CD14-positive monocyte (primary cell): ENCODE results near the gene IL31RA. TPM values are rescaled to one million over a fixed set of nuclear protein-coding genes. Genes with fewer than 3 reads are reported as not detected.

Source experiments
- DNase-seq, 3 donors: peaks; one replicate each; pipeline ENCODE4 v3.0.0-alpha.2; 2011 to 2022
- H2AFZ ChIP-seq: 2 replicates; pipeline ENCODE4 v1.6.0; 2012; ENCODE audit warnings: mild to moderate bottlenecking, low read depth, low read length, inconsistent platforms; ENCODE audit not compliant: insufficient read depth, poor library complexity, severe bottlenecking
- H3K27ac ChIP-seq, 2 donors: 1 replicate in 1 of 2; 2 replicates in 1 of 2; pipeline ENCODE4 v1.5.1; 2012 to 2013; ENCODE audit warnings: low read length in 2 of 2, control low read depth in 1 of 2, inconsistent platforms in 1 of 2, low read depth in 1 of 2, mild to moderate bottlenecking in 1 of 2
- H3K27me3 ChIP-seq, 2 donors: one replicate each; pipeline versions ENCODE4 v1.6.0 to v1.6.1; 2011 to 2013; ENCODE audit warnings: low read length in 2 of 2; ENCODE audit not compliant: control insufficient read depth in 2 of 2, insufficient read depth in 2 of 2
- H3K36me3 ChIP-seq, 2 donors: replicated peaks in 1 of 2; 1 replicate in 1 of 2; 2 replicates in 1 of 2; pipeline versions ENCODE4 v1.5.1 to v1.6.1; 2012 to 2013; ENCODE audit warnings: low read length in 2 of 2, control low read depth in 1 of 2, inconsistent platforms in 1 of 2, mild to moderate bottlenecking in 1 of 2; ENCODE audit not compliant: insufficient read depth in 2 of 2, control insufficient read depth in 1 of 2
- H3K4me1 ChIP-seq, 2 donors: 1 replicate in 1 of 2; 2 replicates in 1 of 2; pipeline versions ENCODE4 v1.5.1 to v1.6.1; 2012 to 2013; ENCODE audit warnings: low read length in 2 of 2, control low read depth in 1 of 2, inconsistent platforms in 1 of 2, mild to moderate bottlenecking in 1 of 2, moderate library complexity in 1 of 2; ENCODE audit not compliant: insufficient read depth in 2 of 2, control insufficient read depth in 1 of 2
- H3K4me2 ChIP-seq: replicated peaks from 2 replicates; pipeline ENCODE3; 2012; ENCODE audit warnings: low read length, moderate library complexity, mild to moderate bottlenecking; ENCODE audit not compliant: poor library complexity, severe bottlenecking; ENCODE audit errors: extremely low read depth
- H3K4me3 ChIP-seq, 3 experiments: fragments of 200-600 bp in 1 of 3; sonication (generic) in 1 of 3; replicated peaks in 1 of 3; 1 replicate in 2 of 3; 2 replicates in 1 of 3; pipeline ENCODE4 v1.5.1; 2011 to 2013; ENCODE audit warnings: low read length in 3 of 3, mild to moderate bottlenecking in 3 of 3, control low read depth in 2 of 3, low read depth in 2 of 3, inconsistent platforms in 1 of 3, moderate library complexity in 1 of 3
- H3K79me2 ChIP-seq: 2 replicates; pipeline ENCODE4 v1.6.0; 2012; ENCODE audit warnings: mild to moderate bottlenecking, control low read depth, inconsistent platforms, low read length, moderate library complexity; ENCODE audit not compliant: insufficient read depth
- H3K9ac ChIP-seq: 2 replicates; pipeline ENCODE4 v1.6.0; 2017; ENCODE audit warnings: low read length, mild to moderate bottlenecking; ENCODE audit not compliant: insufficient read depth, poor library complexity, severe bottlenecking
- H3K9me3 ChIP-seq, 2 donors: replicated peaks in 1 of 2; 1 replicate in 1 of 2; 2 replicates in 1 of 2; pipeline versions ENCODE4 v1.5.1 to v1.6.1; 2012 to 2013; ENCODE audit warnings: low read length in 2 of 2, control low read depth in 1 of 2; ENCODE audit not compliant: control insufficient read depth in 1 of 2, insufficient read depth in 1 of 2
- H4K20me1 ChIP-seq: 2 replicates; pipeline ENCODE4 v1.6.0; 2012; ENCODE audit warnings: mild to moderate bottlenecking, low read length, control low read depth, moderate library complexity; ENCODE audit not compliant: insufficient read depth
- H3K27ac Mint-ChIP-seq, 7 donors: one replicate each; pipeline ENCODE4 v1.8.0; 2020; ENCODE audit warnings: mild to moderate bottlenecking in 7 of 7, mixed read lengths in 7 of 7, moderate library complexity in 6 of 7, inconsistent platforms in 2 of 7
- H3K27me3 Mint-ChIP-seq, 3 donors: one replicate each; pipeline ENCODE4 v1.8.0; 2021 to 2022; ENCODE audit warnings: low read depth in 3 of 3, mild to moderate bottlenecking in 3 of 3, mixed read lengths in 3 of 3, moderate library complexity in 3 of 3, inconsistent platforms in 1 of 3
- H3K36me3 Mint-ChIP-seq, 2 donors: one replicate each; pipeline ENCODE4 v1.8.0; 2020; ENCODE audit warnings: mixed read lengths in 2 of 2, inconsistent platforms in 1 of 2, mild to moderate bottlenecking in 1 of 2
- H3K4me1 Mint-ChIP-seq: one replicate; pipeline ENCODE4 v1.8.0; 2020; ENCODE audit warnings: mild to moderate bottlenecking, mixed read lengths
- H3K4me3 Mint-ChIP-seq, 2 donors: one replicate each; pipeline ENCODE4 v1.8.0; 2020; ENCODE audit warnings: mild to moderate bottlenecking in 2 of 2, mixed read lengths in 2 of 2, moderate library complexity in 1 of 2
- H3K9me3 Mint-ChIP-seq, 7 donors: one replicate each; pipeline ENCODE4 v1.8.0; 2020 to 2022; ENCODE audit warnings: mixed read lengths in 7 of 7, mild to moderate bottlenecking in 6 of 7, moderate library complexity in 6 of 7, inconsistent platforms in 2 of 7
- CTCF ChIP-seq: fragments of 200-600 bp; IDR thresholded peaks from one replicate; pipeline ENCODE4 v1.8.0; 2022; ENCODE audit warnings: antibody characterized with exemption, mild to moderate bottlenecking
- WGBS: methylation state at CpG from one replicate; pipeline ENCODE4 v1.1.5; 2013; ENCODE audit warnings: missing lambda C conversion rate; ENCODE audit not compliant: insufficient coverage; 5-methylcytosine and 5-hydroxymethylcytosine counted together
- intact Hi-C, 2 donors: fragments of 100-400 bp; cut with micrococcal nuclease; formaldehyde crosslinking; loops; one replicate each; pipeline versions ENCODE4 v1.15.0 to v1.15.1; 2023
- polyA plus RNA-seq, 3 donors: library from polyadenylated mRNA; depleted of rRNA in 1 of 3; unstranded in 2 of 3; stranded (reverse) in 1 of 3; fragments of 300-500 nt in 2 of 3; fragments of >200 nt in 1 of 3; fragmentation: Illumina TruSeq in 2 of 3; gene quantifications; 1 replicate in 2 of 3; 2 replicates in 1 of 3; pipeline ENCODE4 v1.2.3, GENCODE V29; 2012 to 2021
- small RNA-seq: library from RNA; depleted of rRNA; stranded (forward); fragments of <200 nt; gene quantifications from one replicate; pipeline ENCODE3, GENCODE V24; 2012; ENCODE audit warnings: low read depth; ENCODE audit not compliant: insufficient read length

Gene IL31RA
- polyA plus RNA-seq, 3 donors = 0.52 to 1.8 (median 1.3) TPM

- Histone ChIP-seq H4K20me1 (peaks cover 97% of the 10 kb centered on the region), H3K4me1 (no peaks in the 10 kb centered on the region), H3K4me3 (no peak overlapping the region), H3K27me3 (no peaks in the 10 kb centered on the region), H2AFZ (no peak overlapping the region), H3K79me2 (peaks cover 61% of the 10 kb centered on the region), H3K27ac (peak overlapping the region in 1 of 2 donors; percentile 27), H3K9ac (no peak overlapping the region), H3K4me2 (no peak overlapping the region), H3K36me3 (peaks cover 70 to 90% of the 10 kb centered on the region in 2 donors), H3K9me3 (no peaks in the 10 kb centered on the region)
- no CpG with 5 or more reads among the region's 1 CpG for WGBS
- Mint-ChIP-seq H3K27ac (peak overlapping the region in 3 of 7 donors; percentile 17 to 58 (median 17)), H3K9me3 (no peaks in the 10 kb centered on the region), H3K4me3 (no peak overlapping the region), H3K27me3 (no peaks in the 10 kb centered on the region), H3K36me3 (peaks cover 64 to 87% of the 10 kb centered on the region in 2 donors), H3K4me1 (no peaks in the 10 kb centered on the region)
- DNase-seq = no peak
- no peak for TF ChIP-seq CTCF
- intact Hi-C loops = loop anchor here in 1 of 2 donors (10.0 kb wide), 1 partner anchor 915 kb away; no protein-coding TSS in a partner anchor
Measured at GRCh38 chr5:55969956-55970355, 118.8 kb downstream of the IL31RA start.

Small RNA genes within 50 kb of the gene (small RNA-seq; reads per million reads assigned to genes)
- not detected for gene AC016596.1

Other genes starting within 250 kb of the IL31RA start
- 10 to 100 TPM; 10.7 to 15.2 (median 14.1) TPM for gene SLC38A9, start 139.0 kb upstream of the IL31RA start, polyA plus RNA-seq
- gene DDX4, start 113.3 kb upstream of the IL31RA start, polyA plus RNA-seq = not detected
- 10 to 100 TPM; 22.1 to 28.7 (median 25.7) TPM for gene IL6ST, start 143.6 kb downstream of the IL31RA start, polyA plus RNA-seq